ENCODE measurements around the gene RABGAP1L. TPM values are rescaled to one million over a fixed set of nuclear protein-coding genes. Genes with fewer than 3 reads are reported as not detected.

The RABGAP1L gene
- total and polyA plus RNA-seq, 2 of the 8 experiments (the other 6 are each of a cell fraction or from before 2014, with no cell fraction given): 33.3 to 156 TPM

DNA sequence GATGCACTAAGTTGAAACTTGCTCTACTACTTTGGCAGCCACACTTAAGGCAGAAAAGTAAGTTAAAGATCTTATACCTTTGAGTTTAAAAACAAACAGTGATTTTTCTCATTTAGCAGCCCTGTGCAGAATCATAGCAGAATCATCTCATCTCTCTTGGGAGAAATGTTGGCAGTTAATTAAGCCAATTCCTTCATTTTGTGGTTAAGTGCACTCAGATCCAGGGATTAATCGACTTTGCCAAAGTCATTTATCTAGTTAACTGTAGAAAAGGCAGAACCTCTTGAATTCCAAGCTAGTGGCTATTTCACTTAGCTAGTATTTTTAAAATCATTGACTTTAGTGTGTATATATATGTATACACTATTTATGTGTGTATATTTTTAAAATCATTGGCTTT lies 413.5 kb downstream of the RABGAP1L start:
- no peak overlapping the region for H2BK20ac ChIP-seq (ENCODE audit: low read length)
- ChIA-PET POLR2A (ENCODE audit: partially characterized antibody) (no interaction called here), CTCF (ENCODE audit: partially characterized antibody) (no interaction called here)
- peaks cover 4 to 7% of the 10 kb centered on the region in 2 experiments; a peak in 3 of 4 replicates for H3K9me3 ChIP-seq (ENCODE audit: insufficient read depth in 2 of 2, low read depth in 1 of 2, low read length in 1 of 2)
- no peak overlapping the region for H3K23ac ChIP-seq (ENCODE audit: insufficient read length)
- no peak overlapping the region for H2AK5ac ChIP-seq (ENCODE audit: low read depth, low read length)
- H4K5ac ChIP-seq (ENCODE audit: insufficient read length, low read depth, low read length): no peak overlapping the region
- no peaks in the 10 kb centered on the region for H4K20me1 ChIP-seq (replicated peaks in 1 of 2; ENCODE audit: control insufficient read depth in 1 of 2, insufficient read depth in 2 of 2, low read length in 2 of 2)
- H4K8ac ChIP-seq (ENCODE audit: extremely low read depth, insufficient read depth, low read length): no peak overlapping the region
- no peak overlapping the region for H3K18ac ChIP-seq (ENCODE audit: extremely low read depth, low read length)
- no peaks in the 10 kb centered on the region for H3K36me3 ChIP-seq (ENCODE audit: control insufficient read depth in 2 of 4, insufficient read depth in 4 of 4, low read length in 3 of 4)
- H3K14ac ChIP-seq (ENCODE audit: insufficient read length): no peak overlapping the region
- 78% methylated on average over 1 of the region's 1 CpG; no CpG with 5 or more reads in 1 of the 2 experiments for WGBS, 2 experiments (ENCODE audit: extremely low coverage in 1 of 2, insufficient coverage in 1 of 2, insufficient read length in 1 of 2, insufficient replicate concordance in 2 of 2, low coverage in 1 of 2, low lambda C conversion rate in 2 of 2, missing lambda C conversion rate in 1 of 2)
- no peak overlapping the region for H2BK12ac ChIP-seq (ENCODE audit: low read depth, low read length)
- no peak overlapping the region for H2AFZ ChIP-seq (ENCODE audit: low read length)
- H3K56ac ChIP-seq (replicated peaks; ENCODE audit: insufficient read length, low read depth, low read length): no peak overlapping the region
- DNase-seq (ENCODE audit: low read depth in 1 of 2, low spot score in 2 of 2) (no peak), FAIRE-seq (no peak)
- no peak overlapping the region for H3K4ac ChIP-seq (replicated peaks; ENCODE audit: insufficient read length, low read depth, low read length)
- no peak overlapping the region for H3K9ac ChIP-seq (replicated peaks in 1 of 4; ENCODE audit: extremely low read depth in 1 of 4, low read depth in 3 of 4, low read length in 3 of 4)
- no peaks in the 10 kb centered on the region for H3K79me1 ChIP-seq (ENCODE audit: low read depth, low read length)
- H3K79me2 ChIP-seq (ENCODE audit: control insufficient read depth in 1 of 2, insufficient read depth in 2 of 2, low read length in 2 of 2): no peaks in the 10 kb centered on the region
- no peak overlapping the region for H3K4me2 ChIP-seq (ENCODE audit: insufficient read depth in 1 of 2, low read depth in 2 of 2, low read length in 2 of 2)
- no peaks in the 10 kb centered on the region for H3K27me3 ChIP-seq (replicated peaks in 1 of 4; ENCODE audit: control insufficient read depth in 3 of 4, extremely low read depth in 1 of 4, insufficient read depth in 3 of 4, low read length in 3 of 4)
- H3K4me1 ChIP-seq (replicated peaks in 1 of 4; ENCODE audit: control insufficient read depth in 3 of 4, insufficient read depth in 4 of 4, low read length in 3 of 4): peaks cover 0 to 4% (median 2%) of the 10 kb centered on the region in 4 experiments; a peak in 2 of 7 replicates
- no peak overlapping the region for H4K91ac ChIP-seq (replicated peaks; ENCODE audit: insufficient read length, low read length)
- no peak overlapping the region for H2BK120ac ChIP-seq (replicated peaks; ENCODE audit: low read depth, low read length)
- no peak overlapping the region for H3K4me3 ChIP-seq (ENCODE audit: extremely low read depth in 1 of 4, insufficient read depth in 2 of 4, low read depth in 3 of 4, low read length in 4 of 4)
- H3K23me2 ChIP-seq (ENCODE audit: low read depth, low read length): no peaks in the 10 kb centered on the region
- H3K27ac ChIP-seq (ENCODE audit: low read depth, low read length): no peak overlapping the region
- H2BK5ac ChIP-seq (ENCODE audit: low read depth, low read length): no peak overlapping the region
- H2BK15ac ChIP-seq (ENCODE audit: low read length): no peak overlapping the region
- TF ChIP-seq EP300 (IDR thresholded peaks at IDR 0.05; ENCODE audit: borderline replicate concordance in 1 of 2, low read depth in 2 of 2, low read length in 2 of 2): no peak
- TF ChIP-seq BRCA1 (IDR thresholded peaks at IDR 0.05; ENCODE audit: low read depth, low read length): no peak
- no peak for TF ChIP-seq SIRT6 (IDR thresholded peaks at IDR 0.05; ENCODE audit: low read length)
- no peak for TF ChIP-seq HDAC6 (IDR thresholded peaks at IDR 0.05; ENCODE audit: low read depth, low read length)
- no peak for TF ChIP-seq GABPA (IDR thresholded peaks at IDR 0.05; ENCODE audit: borderline replicate concordance, insufficient read depth, low read length)
- no peak for TF ChIP-seq FOSL1 (IDR thresholded peaks at IDR 0.05; ENCODE audit: insufficient read depth, low read depth, low read length)
- no peak for TF ChIP-seq NANOG (IDR thresholded peaks at IDR 0.05; ENCODE audit: insufficient read depth, low read depth, low read length, poor library complexity, severe bottlenecking)
- TF ChIP-seq RXRA (IDR thresholded peaks at IDR 0.05; ENCODE audit: insufficient read depth, low read depth, low read length): no peak
- no peak for TF ChIP-seq SRF (IDR thresholded peaks at IDR 0.05; ENCODE audit: low read depth, low read length)
- TF ChIP-seq, protein P1, sequence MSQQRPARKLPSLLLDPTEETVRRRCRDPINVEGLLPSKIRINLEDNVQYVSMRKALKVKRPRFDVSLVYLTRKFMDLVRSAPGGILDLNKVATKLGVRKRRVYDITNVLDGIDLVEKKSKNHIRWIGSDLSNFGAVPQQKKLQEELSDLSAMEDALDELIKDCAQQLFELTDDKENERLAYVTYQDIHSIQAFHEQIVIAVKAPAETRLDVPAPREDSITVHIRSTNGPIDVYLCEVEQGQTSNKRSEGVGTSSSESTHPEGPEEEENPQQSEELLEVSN (IDR thresholded peaks at IDR 0.05): no peak
- TF ChIP-seq BACH1 (IDR thresholded peaks at IDR 0.05; ENCODE audit: low read length): no peak
- TF ChIP-seq TAF1 (IDR thresholded peaks at IDR 0.05; ENCODE audit: low read depth, low read length): no peak
- no peak for TF ChIP-seq YY1 (IDR thresholded peaks at IDR 0.05; ENCODE audit: low read depth, low read length)
- TF ChIP-seq SP1 (IDR thresholded peaks at IDR 0.05; ENCODE audit: low read depth, low read length): no peak
- no peak for TF ChIP-seq CBX5 (IDR thresholded peaks at IDR 0.05; ENCODE audit: low read depth, low read length)

Measured in H1 (cell line).